HTERT RPE-1 (cell line): Measurements from ENCODE around the gene PPP1R26.
"Not testable (repeated sequence)": the region's sequence is repeated elsewhere in the genome, so short reads cannot be mapped to it uniquely, and the experiment has no call there.

ENCODE experiments used
- in situ Hi-C: fragments of 300-500 bp; cut with MboI; formaldehyde crosslinking; loops from 4 replicates; pipeline ENCODE4 v1.14.3; 2020; ENCODE audit warnings: low sequenced_read_pairs

The PPP1R26 gene

GRCh38 chr9:135458478-135458877 lies 21.1 kb upstream of the PPP1R26 start:
- in situ Hi-C loops: not testable (repeated sequence)

- in situ Hi-C loops: no loop called here
Measured at GRCh38 chr9:135461936-135462335, 17.6 kb upstream of the PPP1R26 start.

GRCh38 chr9:135463140-135463539 lies 16.4 kb upstream of the PPP1R26 start:
- in situ Hi-C loops: no loop called here

- in situ Hi-C loops: no loop called here
Measured at GRCh38 chr9:135464181-135464580, 15.4 kb upstream of the PPP1R26 start.

GRCh38 chr9:135468854-135469521 lies 10.6 kb upstream of the PPP1R26 start:
- in situ Hi-C loops: no loop called here

- in situ Hi-C loops: no loop called here
Measured at GRCh38 chr9:135471791-135472640, 7.6 kb upstream of the PPP1R26 start.

- in situ Hi-C loops: no loop called here
Measured at GRCh38 chr9:135473972-135474543, 5.5 kb upstream of the PPP1R26 start.

- in situ Hi-C loops: no loop called here
Measured at GRCh38 chr9:135474915-135475314, 4.7 kb upstream of the PPP1R26 start.

- in situ Hi-C loops: no loop called here
Measured at GRCh38 chr9:135476561-135477355, 2.8 kb upstream of the PPP1R26 start.

- in situ Hi-C loops: no loop called here
Measured at GRCh38 chr9:135478191-135478590, 1.4 kb upstream of the PPP1R26 start.

- in situ Hi-C loops: no loop called here
Measured at GRCh38 chr9:135478829-135479468, 633 bp upstream of the PPP1R26 start.

GRCh38 chr9:135480071-135480939 lies 723 bp downstream of the PPP1R26 start:
- in situ Hi-C loops: no loop called here

- in situ Hi-C loops: no loop called here
Measured at GRCh38 chr9:135480940-135481310, 1.3 kb downstream of the PPP1R26 start.

- in situ Hi-C loops: no loop called here
Measured at GRCh38 chr9:135482015-135482754, 2.6 kb downstream of the PPP1R26 start.

- in situ Hi-C loops: no loop called here
Measured at GRCh38 chr9:135484460-135485277, 5.1 kb downstream of the PPP1R26 start.

- in situ Hi-C loops: no loop called here
Measured at GRCh38 chr9:135485385-135485784, 5.8 kb downstream of the PPP1R26 start.

GRCh38 chr9:135485832-135486231 lies 6.2 kb downstream of the PPP1R26 start:
- in situ Hi-C loops: no loop called here
